Measurements from ENCODE around the gene CCHCR1. TPM values are rescaled to one million over a fixed set of nuclear protein-coding genes. Genes with fewer than 3 reads are reported as not detected.
A peak's percentile ranks its signal among the peaks of the same experiment; 100 is the strongest.

The CCHCR1 gene
- polyA plus RNA-seq, 3 donors = 2.2 to 8.4 (median 2.8) TPM

GRCh38 chr6:31194061-31194834 lies 36.6 kb upstream of the CCHCR1 start:
- H3K4me3 Mint-ChIP-seq = no peak overlapping the region
- no peak for DNase-seq
- no peak overlapping the region for H3K4me2 ChIP-seq (replicated peaks; ENCODE audit: extremely low read depth, low read length, poor library complexity, severe bottlenecking)

GRCh38 chr6:31193206-31193605 lies 35.6 kb upstream of the CCHCR1 start:
- Histone ChIP-seq H3K27ac (ENCODE audit: low read depth in 1 of 2, low read length in 2 of 2) (no peak overlapping the region), H3K9ac (ENCODE audit: insufficient read depth, low read length, poor library complexity, severe bottlenecking) (no peak overlapping the region), H2AFZ (ENCODE audit: insufficient read depth, low read depth, low read length, poor library complexity, severe bottlenecking) (no peak overlapping the region), H3K27me3 (ENCODE audit: control insufficient read depth in 2 of 2, insufficient read depth in 2 of 2, low read length in 2 of 2) (no peaks in the 10 kb centered on the region), H3K9me3 (replicated peaks in 1 of 2; ENCODE audit: control insufficient read depth in 1 of 2, insufficient read depth in 1 of 2, low read length in 2 of 2) (no peaks in the 10 kb centered on the region), H4K20me1 (ENCODE audit: insufficient read depth, low read length) (peaks cover 3% of the 10 kb centered on the region), H3K36me3 (replicated peaks in 1 of 2; ENCODE audit: control insufficient read depth in 1 of 2, insufficient read depth in 2 of 2, low read length in 2 of 2) (peaks cover 0 to 4% of the 10 kb centered on the region in 2 donors), H3K4me1 (ENCODE audit: control insufficient read depth in 1 of 2, insufficient read depth in 2 of 2, low read length in 2 of 2) (peaks cover 5 to 6% of the 10 kb centered on the region in 2 donors), H3K4me3 (replicated peaks in 1 of 3; ENCODE audit: low read depth in 2 of 3, low read length in 3 of 3) (no peak overlapping the region), H3K79me2 (ENCODE audit: insufficient read depth, low read length) (peaks cover 20% of the 10 kb centered on the region), H3K4me2 (replicated peaks; ENCODE audit: extremely low read depth, low read length, poor library complexity, severe bottlenecking) (no peak overlapping the region)
- H3K4me1 Mint-ChIP-seq = peaks cover 22% of the 10 kb centered on the region
- H3K27me3 Mint-ChIP-seq (ENCODE audit: low read depth in 3 of 3) = peaks cover 0 to 4% (median 0%) of the 10 kb centered on the region in 3 donors
- whole genome bisulfite sequencing (ENCODE audit: insufficient coverage) = 80% methylated on average over 2 of the region's 8 CpGs
- TF ChIP-seq, protein P1, sequence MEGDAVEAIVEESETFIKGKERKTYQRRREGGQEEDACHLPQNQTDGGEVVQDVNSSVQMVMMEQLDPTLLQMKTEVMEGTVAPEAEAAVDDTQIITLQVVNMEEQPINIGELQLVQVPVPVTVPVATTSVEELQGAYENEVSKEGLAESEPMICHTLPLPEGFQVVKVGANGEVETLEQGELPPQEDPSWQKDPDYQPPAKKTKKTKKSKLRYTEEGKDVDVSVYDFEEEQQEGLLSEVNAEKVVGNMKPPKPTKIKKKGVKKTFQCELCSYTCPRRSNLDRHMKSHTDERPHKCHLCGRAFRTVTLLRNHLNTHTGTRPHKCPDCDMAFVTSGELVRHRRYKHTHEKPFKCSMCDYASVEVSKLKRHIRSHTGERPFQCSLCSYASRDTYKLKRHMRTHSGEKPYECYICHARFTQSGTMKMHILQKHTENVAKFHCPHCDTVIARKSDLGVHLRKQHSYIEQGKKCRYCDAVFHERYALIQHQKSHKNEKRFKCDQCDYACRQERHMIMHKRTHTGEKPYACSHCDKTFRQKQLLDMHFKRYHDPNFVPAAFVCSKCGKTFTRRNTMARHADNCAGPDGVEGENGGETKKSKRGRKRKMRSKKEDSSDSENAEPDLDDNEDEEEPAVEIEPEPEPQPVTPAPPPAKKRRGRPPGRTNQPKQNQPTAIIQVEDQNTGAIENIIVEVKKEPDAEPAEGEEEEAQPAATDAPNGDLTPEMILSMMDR (IDR thresholded peaks at IDR 0.05) = no peak
- peaks cover 0 to 4% (median 0%) of the 10 kb centered on the region in 7 donors for H3K9me3 Mint-ChIP-seq
- no peak for DNase-seq
- peaks cover 5 to 8% of the 10 kb centered on the region in 2 donors for H3K36me3 Mint-ChIP-seq
- intact Hi-C loops (cut with micrococcal nuclease) = loop anchor here in 1 of 2 donors (2.0 kb wide), 1 partner anchor 56 kb away; no protein-coding TSS in a partner anchor
- peak overlapping the region in 1 of 7 donors; percentile 37 for H3K27ac Mint-ChIP-seq
- H3K4me3 Mint-ChIP-seq = no peak overlapping the region

More at GRCh38 chr6:31194061-31194834, 36.6 kb upstream of the CCHCR1 start:
- peak overlapping the region in 1 of 2 donors; percentile 41 for H3K27ac ChIP-seq (ENCODE audit: low read depth in 1 of 2, low read length in 2 of 2)
- H3K4me1 Mint-ChIP-seq = peaks cover 28% of the 10 kb centered on the region
- no peaks in the 10 kb centered on the region for H3K27me3 ChIP-seq (ENCODE audit: control insufficient read depth in 2 of 2, insufficient read depth in 2 of 2, low read length in 2 of 2)
- intact Hi-C loops (cut with micrococcal nuclease) = no loop called here
- H3K9me3 Mint-ChIP-seq = peaks cover 0 to 4% (median 0%) of the 10 kb centered on the region in 7 donors
- H3K36me3 Mint-ChIP-seq = peaks cover 5 to 8% of the 10 kb centered on the region in 2 donors
- H3K4me1 ChIP-seq (ENCODE audit: control insufficient read depth in 1 of 2, insufficient read depth in 2 of 2, low read length in 2 of 2) = peaks cover 14 to 15% of the 10 kb centered on the region in 2 donors
- peak overlapping the region in 3 of 7 donors; percentile 3 to 70 (median 58) for H3K27ac Mint-ChIP-seq
- H3K9me3 ChIP-seq (replicated peaks in 1 of 2; ENCODE audit: control insufficient read depth in 1 of 2, insufficient read depth in 1 of 2, low read length in 2 of 2) = no peaks in the 10 kb centered on the region
- peaks cover 0 to 5% (median 0%) of the 10 kb centered on the region in 3 donors for H3K27me3 Mint-ChIP-seq (ENCODE audit: low read depth in 3 of 3)
- H3K4me3 ChIP-seq (replicated peaks in 1 of 3; ENCODE audit: low read depth in 2 of 3, low read length in 3 of 3) = no peak overlapping the region
- WGBS (ENCODE audit: insufficient coverage) = 67% methylated on average over 1 of the region's 6 CpGs
- H3K79me2 ChIP-seq (ENCODE audit: insufficient read depth, low read length) = peaks cover 30% of the 10 kb centered on the region
- H4K20me1 ChIP-seq (ENCODE audit: insufficient read depth, low read length) = peaks cover 3% of the 10 kb centered on the region
- H3K9ac ChIP-seq (ENCODE audit: insufficient read depth, low read length, poor library complexity, severe bottlenecking) = no peak overlapping the region
- TF ChIP-seq, protein P1 (IDR thresholded peaks at IDR 0.05) = no peak
- no peak overlapping the region for H2AFZ ChIP-seq (ENCODE audit: insufficient read depth, low read depth, low read length, poor library complexity, severe bottlenecking)
- H3K36me3 ChIP-seq (replicated peaks in 1 of 2; ENCODE audit: control insufficient read depth in 1 of 2, insufficient read depth in 2 of 2, low read length in 2 of 2) = peaks cover 0 to 4% of the 10 kb centered on the region in 2 donors
